ENCODE data around the gene TRAPPC10.

DNA sequence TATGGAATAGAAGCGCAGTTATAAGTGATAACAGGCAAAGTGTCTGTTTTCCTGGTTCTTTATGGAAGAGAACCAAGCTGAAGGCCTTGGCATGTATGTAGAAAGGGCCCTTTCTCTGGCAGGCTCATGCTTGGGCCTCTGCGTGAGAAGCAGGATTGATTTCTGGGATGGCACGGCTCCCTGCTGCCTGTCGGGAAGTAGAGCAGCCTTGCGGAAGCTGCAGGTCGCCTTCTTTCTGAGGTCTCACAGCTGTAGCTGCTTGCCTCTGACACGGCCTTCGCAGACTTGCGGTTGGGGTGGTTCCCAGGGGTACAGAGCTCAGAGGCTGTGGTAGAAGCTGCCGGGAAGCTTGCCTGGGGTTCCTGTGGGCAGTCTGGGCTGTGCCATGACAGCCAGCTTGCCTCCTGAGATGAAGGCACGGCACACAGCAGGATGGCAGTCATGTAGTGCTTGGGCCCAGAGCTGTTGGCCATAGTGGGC is 39.4 kb downstream of the TRAPPC10 start:
- TF ChIP-seq, protein P1, sequence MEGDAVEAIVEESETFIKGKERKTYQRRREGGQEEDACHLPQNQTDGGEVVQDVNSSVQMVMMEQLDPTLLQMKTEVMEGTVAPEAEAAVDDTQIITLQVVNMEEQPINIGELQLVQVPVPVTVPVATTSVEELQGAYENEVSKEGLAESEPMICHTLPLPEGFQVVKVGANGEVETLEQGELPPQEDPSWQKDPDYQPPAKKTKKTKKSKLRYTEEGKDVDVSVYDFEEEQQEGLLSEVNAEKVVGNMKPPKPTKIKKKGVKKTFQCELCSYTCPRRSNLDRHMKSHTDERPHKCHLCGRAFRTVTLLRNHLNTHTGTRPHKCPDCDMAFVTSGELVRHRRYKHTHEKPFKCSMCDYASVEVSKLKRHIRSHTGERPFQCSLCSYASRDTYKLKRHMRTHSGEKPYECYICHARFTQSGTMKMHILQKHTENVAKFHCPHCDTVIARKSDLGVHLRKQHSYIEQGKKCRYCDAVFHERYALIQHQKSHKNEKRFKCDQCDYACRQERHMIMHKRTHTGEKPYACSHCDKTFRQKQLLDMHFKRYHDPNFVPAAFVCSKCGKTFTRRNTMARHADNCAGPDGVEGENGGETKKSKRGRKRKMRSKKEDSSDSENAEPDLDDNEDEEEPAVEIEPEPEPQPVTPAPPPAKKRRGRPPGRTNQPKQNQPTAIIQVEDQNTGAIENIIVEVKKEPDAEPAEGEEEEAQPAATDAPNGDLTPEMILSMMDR (IDR thresholded peaks at IDR 0.05): no peak
- TF ChIP-seq POLR2A (IDR thresholded peaks at IDR 0.05): no peak
